HCT116 (cell line): ENCODE data around the gene GARNL3. TPM values are rescaled to one million over a fixed set of nuclear protein-coding genes. Genes with fewer than 3 reads are reported as not detected.

Experiments used
- ATAC-seq: fragments of 200-7000 bp; cut with Tn5 transposase; 2 replicates; pipeline ENCODE4 v1.9.1; 2020; ENCODE audit warnings: mild to moderate bottlenecking, moderate library complexity
- BruUV-seq: library from RNA; stranded (reverse); fragments of 400-500 nt; replicated peaks from 2 replicates; lab custom pipeline; 2021; lab: Mats Ljungman, UMichigan
- CTCF ChIA-PET: fragments of 300-600 bp; sonication (Branson Sonifier 250); formaldehyde crosslinking; loops from one replicate; lab custom pipeline; 2021; ENCODE audit warnings: antibody characterized with exemption; lab: Charles Lee
- POLR2A ChIA-PET: fragments of 300-600, 350-600 bp; sonication (Branson Sonifier 250); formaldehyde crosslinking; loops from one replicate; lab custom pipeline; 2021; ENCODE audit warnings: antibody characterized with exemption; lab: Charles Lee
- RAD21 ChIA-PET, 2 experiments: fragments of 300-600 bp; sonication (Branson Sonifier 250); formaldehyde crosslinking; loops; one replicate each; lab custom pipeline; 2023; ENCODE audit warnings: low total read pairs in 2 of 2; ENCODE audit not compliant: uncharacterized antibody in 2 of 2, unreplicated experiment in 2 of 2, low non-redundant PET in 1 of 2; lab: Charles Lee
- DNase-seq: peaks from one replicate; pipeline ENCODE4 v3.0.0-alpha.2; 2010; ENCODE audit warnings: low read depth, low spot score
- H2AFZ ChIP-seq: fragments of 200-600 bp; shearing (Covaris generic), sonication (generic); 2 replicates; pipeline ENCODE4 v1.6.1; 2017; ENCODE audit warnings: low read depth, mixed run types, mixed read lengths, antibody characterized with exemption, low read length; ENCODE audit not compliant: poor library complexity, severe bottlenecking
- H3K27ac ChIP-seq: 2 replicates; pipeline ENCODE4 v1.5.1; 2012; ENCODE audit warnings: low read depth, low read length
- H3K27me3 ChIP-seq: fragments of 200-600 bp; sonication (generic); 2 replicates; pipeline ENCODE4 v1.6.1; 2016; ENCODE audit warnings: mixed run types, low read length, mixed read lengths; ENCODE audit not compliant: insufficient read depth
- H3K36me3 ChIP-seq, 2 experiments: fragments of 200-500 bp in 1 of 2; fragments of 200-600 bp in 1 of 2; sonication (Bioruptor generic) in 1 of 2; sonication (generic) in 1 of 2; 2 replicates each; pipeline versions ENCODE4 v1.5.1 to v1.6.1; 2014 to 2016; ENCODE audit warnings: low read length in 2 of 2, inconsistent platforms in 1 of 2, mixed read lengths in 1 of 2, mixed run types in 1 of 2; ENCODE audit not compliant: insufficient read depth in 2 of 2, control insufficient read depth in 1 of 2
- H3K4me1 ChIP-seq, 2 experiments: fragments of 200-600 bp in 1 of 2; sonication (generic) in 1 of 2; 2 replicates each; pipeline versions ENCODE4 v1.5.1 to v1.6.1; 2012 to 2017; ENCODE audit warnings: low read length in 2 of 2, inconsistent platforms in 1 of 2, mild to moderate bottlenecking in 1 of 2, mixed read lengths in 1 of 2, mixed run types in 1 of 2, moderate library complexity in 1 of 2; ENCODE audit not compliant: insufficient read depth in 2 of 2, control insufficient read depth in 1 of 2
- H3K4me2 ChIP-seq: fragments of 200-600 bp; sonication (generic); 2 replicates; pipeline ENCODE4 v1.6.1; 2017; ENCODE audit warnings: mixed run types, low read length, mixed read lengths
- H3K4me3 ChIP-seq, 2 experiments: fragments of 200-600 bp in 1 of 2; sonication (generic) in 1 of 2; replicated peaks in 1 of 2; 2 replicates each; pipeline ENCODE4 v1.5.1; 2011 to 2016; ENCODE audit warnings: low read length in 2 of 2, control low read depth in 1 of 2, low read depth in 1 of 2, mild to moderate bottlenecking in 1 of 2, mixed read lengths in 1 of 2, mixed run types in 1 of 2
- H3K79me2 ChIP-seq: fragments of 200-600 bp; sonication (generic); 2 replicates; pipeline ENCODE4 v1.6.1; 2017; ENCODE audit warnings: mild to moderate bottlenecking, mixed run types, low read length, moderate library complexity, mixed read lengths; ENCODE audit not compliant: insufficient read depth
- H3K9ac ChIP-seq: fragments of 200-600 bp; sonication (generic); 2 replicates; pipeline ENCODE4 v1.6.1; 2016; ENCODE audit warnings: low read length, mixed read lengths
- H3K9me2 ChIP-seq: fragments of 200-600 bp; sonication (generic), shearing (Covaris generic); 2 replicates; pipeline ENCODE4 v1.6.1; 2017; ENCODE audit warnings: mixed run types, mild to moderate bottlenecking, moderate library complexity; ENCODE audit not compliant: insufficient read depth
- H3K9me3 ChIP-seq, 2 experiments: fragments of 200-500 bp in 1 of 2; fragments of 200-600 bp in 1 of 2; sonication (Bioruptor generic) in 1 of 2; sonication (generic) in 1 of 2; 2 replicates each; pipeline ENCODE4 v1.6.1; 2014 to 2017; ENCODE audit warnings: low read length in 2 of 2, mixed read lengths in 2 of 2, inconsistent platforms in 1 of 2, low read depth in 1 of 2, mild to moderate bottlenecking in 1 of 2, mixed run types in 1 of 2, moderate library complexity in 1 of 2; ENCODE audit not compliant: control insufficient read depth in 1 of 2, insufficient read depth in 1 of 2
- H4K20me1 ChIP-seq: fragments of 200-600 bp; sonication (generic), shearing (Covaris generic); 2 replicates; pipeline ENCODE4 v1.6.1; 2017; ENCODE audit warnings: mixed run types, mild to moderate bottlenecking, moderate library complexity; ENCODE audit not compliant: insufficient read depth
- CBX3 ChIP-seq: IDR thresholded peaks from 2 replicates; pipeline ENCODE4 v1.6.1; 2012; ENCODE audit warnings: low read depth
- ELF1 ChIP-seq: IDR thresholded peaks from 2 replicates; pipeline ENCODE4 v1.6.1; 2012; ENCODE audit warnings: low read depth, borderline replicate concordance
- FOSL1 ChIP-seq: IDR thresholded peaks from 2 replicates; pipeline ENCODE4 v1.6.1; 2012; ENCODE audit warnings: low read depth
- JUND ChIP-seq: IDR thresholded peaks from 2 replicates; pipeline ENCODE4 v1.6.1; 2012
- POLR2AphosphoS5 ChIP-seq: IDR thresholded peaks from 2 replicates; pipeline ENCODE4 v1.6.1; 2011; ENCODE audit warnings: mild to moderate bottlenecking, low read depth, low read length, moderate library complexity
- SP1 ChIP-seq: IDR thresholded peaks from 2 replicates; pipeline ENCODE4 v1.6.1; 2012; ENCODE audit warnings: low read depth
- SRF ChIP-seq: IDR thresholded peaks from 2 replicates; pipeline ENCODE4 v1.6.1; 2012; ENCODE audit warnings: low read depth
- TCF7L2 ChIP-seq: IDR thresholded peaks from 2 replicates; pipeline ENCODE4 v1.7.0; 2011; ENCODE audit warnings: borderline replicate concordance, inconsistent platforms; ENCODE audit not compliant: insufficient read depth, insufficient read length; ENCODE audit errors: extremely low read depth
- YY1 ChIP-seq: IDR thresholded peaks from 2 replicates; pipeline ENCODE4 v1.6.1; 2011; ENCODE audit warnings: low read length, low read depth, moderate library complexity, mild to moderate bottlenecking; ENCODE audit not compliant: insufficient replicate concordance; ENCODE audit errors: extremely low read depth
- ZNF274 ChIP-seq: fragments of 200-500 bp; sonication (Bioruptor generic); IDR thresholded peaks from 2 replicates; pipeline ENCODE4 v1.6.1; 2014; ENCODE audit warnings: mild to moderate bottlenecking, low read depth, low read length, inconsistent platforms
- intact Hi-C: fragments of 100-400 bp; cut with micrococcal nuclease; formaldehyde crosslinking; loops from 2 replicates; pipeline ENCODE4 v1.10.0; 2022
- total RNA-seq: library from RNA; stranded (reverse); gene quantifications from one replicate; pipeline ENCODE4 v1.2.1, GENCODE V29; 2021; ENCODE audit not compliant: unreplicated experiment
- TF ChIP-seq, protein P1 (sequence below): IDR thresholded peaks from 2 replicates; pipeline ENCODE4 v1.6.1; 2012
- TF ChIP-seq, protein P2 (sequence below): IDR thresholded peaks from 2 replicates; pipeline ENCODE4 v1.6.1; 2012
- TF ChIP-seq, protein P3 (sequence below): IDR thresholded peaks from 2 replicates; pipeline ENCODE4 v1.6.1; 2011; ENCODE audit warnings: mild to moderate bottlenecking, low read length, moderate library complexity; ENCODE audit not compliant: insufficient replicate concordance; ENCODE audit errors: extremely low read depth
- TF ChIP-seq, protein P4 (sequence below), 3 experiments: fragments of 200-600 bp in 1 of 3; sonication (generic) in 1 of 3; IDR thresholded peaks in 2 of 3; conservative IDR thresholded peaks in 1 of 3; 2 replicates each; pipeline ENCODE4 v1.5.1; 2012 to 2017; ENCODE audit warnings: low read depth in 2 of 3, low read length in 2 of 3, antibody characterized with exemption in 1 of 3, borderline replicate concordance in 1 of 3, control low read depth in 1 of 3, mild to moderate bottlenecking in 1 of 3, mixed read lengths in 1 of 3, mixed run types in 1 of 3, moderate library complexity in 1 of 3; ENCODE audit not compliant: insufficient read depth in 1 of 3

Gene GARNL3
- total RNA-seq, 1 experiment from 2014 or later, result 8.8 TPM

DNA sequence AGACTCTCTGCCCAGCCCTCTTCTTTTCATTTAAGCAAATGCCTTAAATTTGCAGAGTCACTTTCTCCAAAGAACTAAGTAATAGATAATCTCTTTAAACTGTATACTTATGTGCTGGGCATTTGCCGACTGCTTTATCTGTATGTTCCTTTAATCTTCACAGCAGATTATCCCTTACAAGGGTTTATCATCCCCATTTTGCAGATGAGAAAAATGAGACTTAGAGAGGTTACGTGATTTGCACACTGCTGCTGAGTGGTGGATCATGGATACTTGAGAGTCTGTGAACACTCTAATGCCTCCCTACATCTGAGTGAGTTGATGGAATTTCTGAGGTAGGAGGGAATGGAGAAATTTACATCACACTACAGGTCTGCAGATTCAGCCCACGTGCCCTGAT lies 163.8 kb downstream of the GARNL3 start:
- Histone ChIP-seq H3K4me2 (no peak overlapping the region), H4K20me1 (no peaks in the 10 kb centered on the region), H3K4me3 (no peak overlapping the region), H3K9me3 (no peaks in the 10 kb centered on the region), H3K27me3 (no peaks in the 10 kb centered on the region), H3K79me2 (peaks cover 46% of the 10 kb centered on the region), H3K4me1 (peaks cover 0 to 9% of the 10 kb centered on the region in 2 experiments; a peak in 3 of 4 replicates), H3K36me3 (peaks cover 8 to 10% of the 10 kb centered on the region in 2 experiments; a peak in 2 of 4 replicates), H3K27ac (no peak overlapping the region), H3K9me2 (no peaks in the 10 kb centered on the region), H2AFZ (no peak overlapping the region), H3K9ac (no peak overlapping the region)
- ATAC-seq (no peak), DNase-seq (no peak)
- ChIA-PET RAD21 (no interaction called here), POLR2A (no interaction called here), CTCF (no interaction called here)
- intact Hi-C loops, result no loop called here
- BruUV-seq, result no TSS peak
- TF ChIP-seq, protein P1, sequence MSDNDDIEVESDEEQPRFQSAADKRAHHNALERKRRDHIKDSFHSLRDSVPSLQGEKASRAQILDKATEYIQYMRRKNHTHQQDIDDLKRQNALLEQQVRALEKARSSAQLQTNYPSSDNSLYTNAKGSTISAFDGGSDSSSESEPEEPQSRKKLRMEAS, result no peak
- TF ChIP-seq FOSL1, result no peak
- no peak for TF ChIP-seq SRF
- no peak for TF ChIP-seq TCF7L2
- no peak for TF ChIP-seq CBX3

DNA sequence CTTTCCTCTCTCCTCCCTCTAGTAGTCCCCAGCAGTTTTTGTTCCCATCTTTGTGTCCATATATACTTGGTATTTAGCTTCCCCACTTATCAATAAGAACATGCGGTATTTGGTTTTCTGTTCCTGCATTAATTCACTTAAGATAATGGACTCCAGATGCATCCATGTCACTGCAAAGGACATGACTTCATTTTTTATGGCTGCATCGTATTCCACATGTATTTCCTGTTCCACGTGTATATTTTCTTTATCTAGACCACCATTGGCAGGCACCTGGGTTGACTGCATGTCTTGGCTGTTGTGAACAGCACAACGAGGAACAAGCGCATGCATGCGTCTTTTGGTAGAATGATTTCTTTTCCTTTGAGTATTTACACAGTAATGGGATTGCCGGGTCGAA lies 165.8 kb downstream of the GARNL3 start:
- H3K9ac ChIP-seq, result no peak overlapping the region
- DNase-seq, result no peak
- ChIA-PET CTCF (no interaction called here), RAD21 (no interaction called here), POLR2A (no interaction called here)
- no peak overlapping the region for H3K4me3 ChIP-seq
- no peak overlapping the region for H3K4me2 ChIP-seq
- no peak for ATAC-seq
- no TSS peak for BruUV-seq
- no peaks in the 10 kb centered on the region for H4K20me1 ChIP-seq
- no peak overlapping the region for H2AFZ ChIP-seq
- H3K27me3 ChIP-seq, result no peaks in the 10 kb centered on the region
- H3K4me1 ChIP-seq, result peaks cover 0 to 3% of the 10 kb centered on the region in 2 experiments; a peak in 2 of 4 replicates
- H3K27ac ChIP-seq, result no peak overlapping the region
- no peaks in the 10 kb centered on the region for H3K9me2 ChIP-seq
- no peaks in the 10 kb centered on the region for H3K9me3 ChIP-seq
- intact Hi-C loops, result no loop called here
- peaks cover 29% of the 10 kb centered on the region for H3K79me2 ChIP-seq
- H3K36me3 ChIP-seq, result peaks cover 19% of the 10 kb centered on the region in 2 experiments; a peak in 3 of 4 replicates
- TF ChIP-seq POLR2AphosphoS5 (no peak), ZNF274 (no peak), ELF1 (no peak), TCF7L2 (no peak), YY1 (no peak), JUND (no peak), SP1 (no peak), FOSL1 (no peak)
- TF ChIP-seq, protein P2, sequence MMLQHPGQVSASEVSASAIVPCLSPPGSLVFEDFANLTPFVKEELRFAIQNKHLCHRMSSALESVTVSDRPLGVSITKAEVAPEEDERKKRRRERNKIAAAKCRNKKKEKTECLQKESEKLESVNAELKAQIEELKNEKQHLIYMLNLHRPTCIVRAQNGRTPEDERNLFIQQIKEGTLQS, result no peak
- TF ChIP-seq, protein P1, result no peak
- TF ChIP-seq, protein P3, sequence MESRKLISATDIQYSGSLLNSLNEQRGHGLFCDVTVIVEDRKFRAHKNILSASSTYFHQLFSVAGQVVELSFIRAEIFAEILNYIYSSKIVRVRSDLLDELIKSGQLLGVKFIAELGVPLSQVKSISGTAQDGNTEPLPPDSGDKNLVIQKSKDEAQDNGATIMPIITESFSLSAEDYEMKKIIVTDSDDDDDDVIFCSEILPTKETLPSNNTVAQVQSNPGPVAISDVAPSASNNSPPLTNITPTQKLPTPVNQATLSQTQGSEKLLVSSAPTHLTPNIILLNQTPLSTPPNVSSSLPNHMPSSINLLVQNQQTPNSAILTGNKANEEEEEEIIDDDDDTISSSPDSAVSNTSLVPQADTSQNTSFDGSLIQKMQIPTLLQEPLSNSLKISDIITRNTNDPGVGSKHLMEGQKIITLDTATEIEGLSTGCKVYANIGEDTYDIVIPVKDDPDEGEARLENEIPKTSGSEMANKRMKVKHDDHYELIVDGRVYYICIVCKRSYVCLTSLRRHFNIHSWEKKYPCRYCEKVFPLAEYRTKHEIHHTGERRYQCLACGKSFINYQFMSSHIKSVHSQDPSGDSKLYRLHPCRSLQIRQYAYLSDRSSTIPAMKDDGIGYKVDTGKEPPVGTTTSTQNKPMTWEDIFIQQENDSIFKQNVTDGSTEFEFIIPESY, result no peak
- TF ChIP-seq, protein P4, sequence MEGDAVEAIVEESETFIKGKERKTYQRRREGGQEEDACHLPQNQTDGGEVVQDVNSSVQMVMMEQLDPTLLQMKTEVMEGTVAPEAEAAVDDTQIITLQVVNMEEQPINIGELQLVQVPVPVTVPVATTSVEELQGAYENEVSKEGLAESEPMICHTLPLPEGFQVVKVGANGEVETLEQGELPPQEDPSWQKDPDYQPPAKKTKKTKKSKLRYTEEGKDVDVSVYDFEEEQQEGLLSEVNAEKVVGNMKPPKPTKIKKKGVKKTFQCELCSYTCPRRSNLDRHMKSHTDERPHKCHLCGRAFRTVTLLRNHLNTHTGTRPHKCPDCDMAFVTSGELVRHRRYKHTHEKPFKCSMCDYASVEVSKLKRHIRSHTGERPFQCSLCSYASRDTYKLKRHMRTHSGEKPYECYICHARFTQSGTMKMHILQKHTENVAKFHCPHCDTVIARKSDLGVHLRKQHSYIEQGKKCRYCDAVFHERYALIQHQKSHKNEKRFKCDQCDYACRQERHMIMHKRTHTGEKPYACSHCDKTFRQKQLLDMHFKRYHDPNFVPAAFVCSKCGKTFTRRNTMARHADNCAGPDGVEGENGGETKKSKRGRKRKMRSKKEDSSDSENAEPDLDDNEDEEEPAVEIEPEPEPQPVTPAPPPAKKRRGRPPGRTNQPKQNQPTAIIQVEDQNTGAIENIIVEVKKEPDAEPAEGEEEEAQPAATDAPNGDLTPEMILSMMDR (IDR thresholded peaks at IDR 0.05 in 2 of 3, conservative IDR thresholded peaks at IDR 0.05 in 1 of 3; ENCODE audit: borderline replicate concordance in 1 of 3, insufficient read depth in 1 of 3, low read depth in 2 of 3, low read length in 2 of 3), result no peak
